GM19467 (cell line): ENCODE results near the gene CAMK2D.
"Not testable (repeated sequence)": the region's sequence is repeated elsewhere in the genome, so short reads cannot be mapped to it uniquely, and the experiment has no call there.

Experiments
- ATAC-seq: cut with Tn5 transposase; IDR thresholded peaks from one replicate; pipeline ENCODE4 v1.9.1; 2021; ENCODE audit warnings: mild to moderate bottlenecking, moderate library complexity; ENCODE audit not compliant: unreplicated experiment

The CAMK2D gene

GRCh38 chr4:113687067-113687718, 74.3 kb downstream of the CAMK2D start:
- no peak for ATAC-seq

- not testable (repeated sequence) for ATAC-seq
Observed at GRCh38 chr4:113685157-113685556, 76.4 kb downstream of the CAMK2D start.

- no peak for ATAC-seq
Observed at GRCh38 chr4:113684534-113685091, 76.9 kb downstream of the CAMK2D start.

- peak; percentile 97 for ATAC-seq
Observed at GRCh38 chr4:113682730-113683537, 78.6 kb downstream of the CAMK2D start.

GRCh38 chr4:113678641-113679040, 82.9 kb downstream of the CAMK2D start:
- ATAC-seq, result no peak

GRCh38 chr4:113677325-113677724, 84.2 kb downstream of the CAMK2D start:
- ATAC-seq, result no peak

GRCh38 chr4:113675731-113676697, 85.5 kb downstream of the CAMK2D start:
- no peak for ATAC-seq

GRCh38 chr4:113674733-113675132, 86.8 kb downstream of the CAMK2D start:
- ATAC-seq, result no peak

- ATAC-seq, result no peak
Observed at GRCh38 chr4:113674251-113674650, 87.3 kb downstream of the CAMK2D start.

GRCh38 chr4:113673450-113673849, 88.1 kb downstream of the CAMK2D start:
- ATAC-seq, result peak; percentile 81

- no peak for ATAC-seq
Observed at GRCh38 chr4:113666386-113667114, 95.0 kb downstream of the CAMK2D start.

- ATAC-seq, result no peak
Observed at GRCh38 chr4:113665036-113665435, 96.5 kb downstream of the CAMK2D start.

GRCh38 chr4:113662581-113662980, 99.0 kb downstream of the CAMK2D start:
- no peak for ATAC-seq

GRCh38 chr4:113659127-113659526, 102.4 kb downstream of the CAMK2D start:
- no peak for ATAC-seq

- no peak for ATAC-seq
Observed at GRCh38 chr4:113657586-113658233, 103.8 kb downstream of the CAMK2D start.

- ATAC-seq, result no peak
Observed at GRCh38 chr4:113653871-113654270, 107.7 kb downstream of the CAMK2D start.

GRCh38 chr4:113646442-113646822, 115.1 kb downstream of the CAMK2D start:
- no peak for ATAC-seq

- no peak for ATAC-seq
Observed at GRCh38 chr4:113645771-113646441, 115.6 kb downstream of the CAMK2D start.

- no peak for ATAC-seq
Observed at GRCh38 chr4:113645288-113645687, 116.2 kb downstream of the CAMK2D start.
